HCT116 (cell line): ENCODE data around the gene MTHFD2. TPM values are rescaled to one million over a fixed set of nuclear protein-coding genes. Genes with fewer than 3 reads are reported as not detected.

Experiments used
- ATAC-seq: fragments of 200-7000 bp; cut with Tn5 transposase; 2 replicates; pipeline ENCODE4 v1.9.1; 2020; ENCODE audit warnings: mild to moderate bottlenecking, moderate library complexity
- BruUV-seq: library from RNA; stranded (reverse); fragments of 400-500 nt; replicated peaks from 2 replicates; lab custom pipeline; 2021; lab: Mats Ljungman, UMichigan
- CTCF ChIA-PET: fragments of 300-600 bp; sonication (Branson Sonifier 250); formaldehyde crosslinking; loops from one replicate; lab custom pipeline; 2021; ENCODE audit warnings: antibody characterized with exemption; lab: Charles Lee
- POLR2A ChIA-PET: fragments of 300-600, 350-600 bp; sonication (Branson Sonifier 250); formaldehyde crosslinking; loops from one replicate; lab custom pipeline; 2021; ENCODE audit warnings: antibody characterized with exemption; lab: Charles Lee
- RAD21 ChIA-PET, 2 experiments: fragments of 300-600 bp; sonication (Branson Sonifier 250); formaldehyde crosslinking; loops; one replicate each; lab custom pipeline; 2023; ENCODE audit warnings: low total read pairs in 2 of 2; ENCODE audit not compliant: uncharacterized antibody in 2 of 2, unreplicated experiment in 2 of 2, low non-redundant PET in 1 of 2; lab: Charles Lee
- DNase-seq: peaks from one replicate; pipeline ENCODE4 v3.0.0-alpha.2; 2010; ENCODE audit warnings: low read depth, low spot score
- H2AFZ ChIP-seq: fragments of 200-600 bp; shearing (Covaris generic), sonication (generic); 2 replicates; pipeline ENCODE4 v1.6.1; 2017; ENCODE audit warnings: low read depth, mixed run types, mixed read lengths, antibody characterized with exemption, low read length; ENCODE audit not compliant: poor library complexity, severe bottlenecking
- H3K27ac ChIP-seq: 2 replicates; pipeline ENCODE4 v1.5.1; 2012; ENCODE audit warnings: low read depth, low read length
- H3K27me3 ChIP-seq: fragments of 200-600 bp; sonication (generic); 2 replicates; pipeline ENCODE4 v1.6.1; 2016; ENCODE audit warnings: mixed run types, low read length, mixed read lengths; ENCODE audit not compliant: insufficient read depth
- H3K36me3 ChIP-seq, 2 experiments: fragments of 200-500 bp in 1 of 2; fragments of 200-600 bp in 1 of 2; sonication (Bioruptor generic) in 1 of 2; sonication (generic) in 1 of 2; 2 replicates each; pipeline versions ENCODE4 v1.5.1 to v1.6.1; 2014 to 2016; ENCODE audit warnings: low read length in 2 of 2, inconsistent platforms in 1 of 2, mixed read lengths in 1 of 2, mixed run types in 1 of 2; ENCODE audit not compliant: insufficient read depth in 2 of 2, control insufficient read depth in 1 of 2
- H3K4me1 ChIP-seq, 2 experiments: fragments of 200-600 bp in 1 of 2; sonication (generic) in 1 of 2; 2 replicates each; pipeline versions ENCODE4 v1.5.1 to v1.6.1; 2012 to 2017; ENCODE audit warnings: low read length in 2 of 2, inconsistent platforms in 1 of 2, mild to moderate bottlenecking in 1 of 2, mixed read lengths in 1 of 2, mixed run types in 1 of 2, moderate library complexity in 1 of 2; ENCODE audit not compliant: insufficient read depth in 2 of 2, control insufficient read depth in 1 of 2
- H3K4me2 ChIP-seq: fragments of 200-600 bp; sonication (generic); 2 replicates; pipeline ENCODE4 v1.6.1; 2017; ENCODE audit warnings: mixed run types, low read length, mixed read lengths
- H3K4me3 ChIP-seq, 2 experiments: fragments of 200-600 bp in 1 of 2; sonication (generic) in 1 of 2; replicated peaks in 1 of 2; 2 replicates each; pipeline ENCODE4 v1.5.1; 2011 to 2016; ENCODE audit warnings: low read length in 2 of 2, control low read depth in 1 of 2, low read depth in 1 of 2, mild to moderate bottlenecking in 1 of 2, mixed read lengths in 1 of 2, mixed run types in 1 of 2
- H3K79me2 ChIP-seq: fragments of 200-600 bp; sonication (generic); 2 replicates; pipeline ENCODE4 v1.6.1; 2017; ENCODE audit warnings: mild to moderate bottlenecking, mixed run types, low read length, moderate library complexity, mixed read lengths; ENCODE audit not compliant: insufficient read depth
- H3K9ac ChIP-seq: fragments of 200-600 bp; sonication (generic); 2 replicates; pipeline ENCODE4 v1.6.1; 2016; ENCODE audit warnings: low read length, mixed read lengths
- H3K9me2 ChIP-seq: fragments of 200-600 bp; sonication (generic), shearing (Covaris generic); 2 replicates; pipeline ENCODE4 v1.6.1; 2017; ENCODE audit warnings: mixed run types, mild to moderate bottlenecking, moderate library complexity; ENCODE audit not compliant: insufficient read depth
- H3K9me3 ChIP-seq, 2 experiments: fragments of 200-500 bp in 1 of 2; fragments of 200-600 bp in 1 of 2; sonication (Bioruptor generic) in 1 of 2; sonication (generic) in 1 of 2; 2 replicates each; pipeline ENCODE4 v1.6.1; 2014 to 2017; ENCODE audit warnings: low read length in 2 of 2, mixed read lengths in 2 of 2, inconsistent platforms in 1 of 2, low read depth in 1 of 2, mild to moderate bottlenecking in 1 of 2, mixed run types in 1 of 2, moderate library complexity in 1 of 2; ENCODE audit not compliant: control insufficient read depth in 1 of 2, insufficient read depth in 1 of 2
- H4K20me1 ChIP-seq: fragments of 200-600 bp; sonication (generic), shearing (Covaris generic); 2 replicates; pipeline ENCODE4 v1.6.1; 2017; ENCODE audit warnings: mixed run types, mild to moderate bottlenecking, moderate library complexity; ENCODE audit not compliant: insufficient read depth
- ATF3 ChIP-seq: IDR thresholded peaks from 2 replicates; pipeline ENCODE4 v1.6.1; 2012
- ELF1 ChIP-seq: IDR thresholded peaks from 2 replicates; pipeline ENCODE4 v1.6.1; 2012; ENCODE audit warnings: low read depth, borderline replicate concordance
- FOSL1 ChIP-seq: IDR thresholded peaks from 2 replicates; pipeline ENCODE4 v1.6.1; 2012; ENCODE audit warnings: low read depth
- SIN3A ChIP-seq: IDR thresholded peaks from 2 replicates; pipeline ENCODE4 v1.6.1; 2012; ENCODE audit warnings: low read depth
- SP1 ChIP-seq: IDR thresholded peaks from 2 replicates; pipeline ENCODE4 v1.6.1; 2012; ENCODE audit warnings: low read depth
- SRF ChIP-seq: IDR thresholded peaks from 2 replicates; pipeline ENCODE4 v1.6.1; 2012; ENCODE audit warnings: low read depth
- intact Hi-C: fragments of 100-400 bp; cut with micrococcal nuclease; formaldehyde crosslinking; loops from 2 replicates; pipeline ENCODE4 v1.10.0; 2022
- total RNA-seq: library from RNA; stranded (reverse); gene quantifications from one replicate; pipeline ENCODE4 v1.2.1, GENCODE V29; 2021; ENCODE audit not compliant: unreplicated experiment
- TF ChIP-seq, protein P1 (sequence below): IDR thresholded peaks from 2 replicates; pipeline ENCODE4 v1.6.1; 2012; ENCODE audit warnings: low read depth

MTHFD2 gene
- total RNA-seq, 1 experiment from 2014 or later: 445 TPM

DNA sequence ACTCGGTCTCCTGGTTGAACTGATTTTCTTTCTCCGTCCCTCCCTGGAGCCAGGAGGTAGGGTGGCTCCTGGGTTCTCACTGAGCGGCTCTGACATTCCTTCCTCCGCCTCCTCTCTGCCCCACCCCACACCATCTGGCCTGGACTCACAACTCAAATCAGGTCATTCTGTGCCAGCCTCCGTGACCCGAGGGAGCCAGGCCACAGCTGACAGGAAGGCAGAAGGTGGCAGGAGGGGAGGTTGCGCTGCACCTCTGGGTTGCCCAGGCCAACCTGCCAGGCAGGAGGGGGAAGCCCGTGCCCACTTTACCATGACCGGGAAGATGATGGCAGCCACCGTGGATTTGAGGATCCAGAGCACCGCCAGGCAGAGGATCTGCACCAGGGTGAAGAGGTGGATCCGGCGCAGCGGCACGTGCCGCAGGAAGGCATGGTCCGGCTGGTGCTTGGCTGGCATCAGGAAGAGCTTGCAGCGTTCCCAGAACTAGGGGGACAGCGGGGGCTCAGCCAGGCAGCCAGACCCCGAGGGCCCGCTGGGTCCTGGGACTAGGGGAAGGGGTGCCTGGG lies 28.3 kb downstream of the MTHFD2 start:
- Histone ChIP-seq H3K27me3 (no peaks in the 10 kb centered on the region), H2AFZ (no peak overlapping the region), H3K36me3 (no peaks in the 10 kb centered on the region), H3K4me2 (no peak overlapping the region), H4K20me1 (no peaks in the 10 kb centered on the region), H3K9ac (no peak overlapping the region), H3K4me1 (0 out of 4 replicates have a peak, but pooled peaks cover 2 to 6% of the 10 kb centered on the region in 2 experiments), H3K9me2 (no peaks in the 10 kb centered on the region), H3K9me3 (no peaks in the 10 kb centered on the region), H3K4me3 (no peak overlapping the region), H3K27ac (no peak overlapping the region), H3K79me2 (no peaks in the 10 kb centered on the region)
- TF ChIP-seq ELF1 (no peak), FOSL1 (no peak), SP1 (no peak), SRF (no peak), SIN3A (no peak), ATF3 (no peak)
- TF ChIP-seq, protein P1, sequence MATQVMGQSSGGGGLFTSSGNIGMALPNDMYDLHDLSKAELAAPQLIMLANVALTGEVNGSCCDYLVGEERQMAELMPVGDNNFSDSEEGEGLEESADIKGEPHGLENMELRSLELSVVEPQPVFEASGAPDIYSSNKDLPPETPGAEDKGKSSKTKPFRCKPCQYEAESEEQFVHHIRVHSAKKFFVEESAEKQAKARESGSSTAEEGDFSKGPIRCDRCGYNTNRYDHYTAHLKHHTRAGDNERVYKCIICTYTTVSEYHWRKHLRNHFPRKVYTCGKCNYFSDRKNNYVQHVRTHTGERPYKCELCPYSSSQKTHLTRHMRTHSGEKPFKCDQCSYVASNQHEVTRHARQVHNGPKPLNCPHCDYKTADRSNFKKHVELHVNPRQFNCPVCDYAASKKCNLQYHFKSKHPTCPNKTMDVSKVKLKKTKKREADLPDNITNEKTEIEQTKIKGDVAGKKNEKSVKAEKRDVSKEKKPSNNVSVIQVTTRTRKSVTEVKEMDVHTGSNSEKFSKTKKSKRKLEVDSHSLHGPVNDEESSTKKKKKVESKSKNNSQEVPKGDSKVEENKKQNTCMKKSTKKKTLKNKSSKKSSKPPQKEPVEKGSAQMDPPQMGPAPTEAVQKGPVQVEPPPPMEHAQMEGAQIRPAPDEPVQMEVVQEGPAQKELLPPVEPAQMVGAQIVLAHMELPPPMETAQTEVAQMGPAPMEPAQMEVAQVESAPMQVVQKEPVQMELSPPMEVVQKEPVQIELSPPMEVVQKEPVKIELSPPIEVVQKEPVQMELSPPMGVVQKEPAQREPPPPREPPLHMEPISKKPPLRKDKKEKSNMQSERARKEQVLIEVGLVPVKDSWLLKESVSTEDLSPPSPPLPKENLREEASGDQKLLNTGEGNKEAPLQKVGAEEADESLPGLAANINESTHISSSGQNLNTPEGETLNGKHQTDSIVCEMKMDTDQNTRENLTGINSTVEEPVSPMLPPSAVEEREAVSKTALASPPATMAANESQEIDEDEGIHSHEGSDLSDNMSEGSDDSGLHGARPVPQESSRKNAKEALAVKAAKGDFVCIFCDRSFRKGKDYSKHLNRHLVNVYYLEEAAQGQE: no peak
- ATAC-seq: no peak
- intact Hi-C loops: no loop called here
- ChIA-PET RAD21 (no interaction called here), CTCF (no interaction called here), POLR2A (no interaction called here)
- no TSS peak for BruUV-seq
- DNase-seq: no peak
